Measurements from ENCODE around the gene HMCN2. TPM values are rescaled to one million over a fixed set of nuclear protein-coding genes. Genes with fewer than 3 reads are reported as not detected.

HMCN2 gene
- total RNA-seq, 1 donor from 2014 or later = 0.06 TPM

GRCh38 chr9:130378875-130379648 lies 113.5 kb downstream of the HMCN2 start:
- no peak for DNase-seq (ENCODE audit: low read depth)
- H3K4me3 ChIP-seq (ENCODE audit: low read depth, low read length) = no peak overlapping the region
- no peak for TF ChIP-seq CTCF (conservative IDR thresholded peaks at IDR 0.05; ENCODE audit: low read depth, low read length)

GRCh38 chr9:130379649-130379970 lies 114.0 kb downstream of the HMCN2 start:
- no peak for TF ChIP-seq CTCF (conservative IDR thresholded peaks at IDR 0.05; ENCODE audit: low read depth, low read length)
- H3K4me3 ChIP-seq (ENCODE audit: low read depth, low read length) = no peak overlapping the region
- DNase-seq (ENCODE audit: low read depth) = peak; percentile 38

- H3K4me3 ChIP-seq (ENCODE audit: low read depth, low read length) = no peak overlapping the region
- TF ChIP-seq CTCF (conservative IDR thresholded peaks at IDR 0.05; ENCODE audit: low read depth, low read length) = no peak
- no peak for DNase-seq (ENCODE audit: low read depth)
Observed at GRCh38 chr9:130380920-130381469, 115.4 kb downstream of the HMCN2 start.

- no peak overlapping the region for H3K4me3 ChIP-seq (ENCODE audit: low read depth, low read length)
- DNase-seq (ENCODE audit: low read depth) = no peak
- TF ChIP-seq CTCF (conservative IDR thresholded peaks at IDR 0.05; ENCODE audit: low read depth, low read length) = no peak
Observed at GRCh38 chr9:130381660-130382059, 116.1 kb downstream of the HMCN2 start.

GRCh38 chr9:130382096-130382495 lies 116.5 kb downstream of the HMCN2 start:
- no peak for DNase-seq (ENCODE audit: low read depth)
- TF ChIP-seq CTCF (conservative IDR thresholded peaks at IDR 0.05; ENCODE audit: low read depth, low read length) = no peak
- no peak overlapping the region for H3K4me3 ChIP-seq (ENCODE audit: low read depth, low read length)

- no peak for TF ChIP-seq CTCF (conservative IDR thresholded peaks at IDR 0.05; ENCODE audit: low read depth, low read length)
- no peak for DNase-seq (ENCODE audit: low read depth)
- H3K4me3 ChIP-seq (ENCODE audit: low read depth, low read length) = no peak overlapping the region
Observed at GRCh38 chr9:130382636-130383349, 117.2 kb downstream of the HMCN2 start.
